ENCODE results near the gene LRRC71.

The LRRC71 gene

DNA sequence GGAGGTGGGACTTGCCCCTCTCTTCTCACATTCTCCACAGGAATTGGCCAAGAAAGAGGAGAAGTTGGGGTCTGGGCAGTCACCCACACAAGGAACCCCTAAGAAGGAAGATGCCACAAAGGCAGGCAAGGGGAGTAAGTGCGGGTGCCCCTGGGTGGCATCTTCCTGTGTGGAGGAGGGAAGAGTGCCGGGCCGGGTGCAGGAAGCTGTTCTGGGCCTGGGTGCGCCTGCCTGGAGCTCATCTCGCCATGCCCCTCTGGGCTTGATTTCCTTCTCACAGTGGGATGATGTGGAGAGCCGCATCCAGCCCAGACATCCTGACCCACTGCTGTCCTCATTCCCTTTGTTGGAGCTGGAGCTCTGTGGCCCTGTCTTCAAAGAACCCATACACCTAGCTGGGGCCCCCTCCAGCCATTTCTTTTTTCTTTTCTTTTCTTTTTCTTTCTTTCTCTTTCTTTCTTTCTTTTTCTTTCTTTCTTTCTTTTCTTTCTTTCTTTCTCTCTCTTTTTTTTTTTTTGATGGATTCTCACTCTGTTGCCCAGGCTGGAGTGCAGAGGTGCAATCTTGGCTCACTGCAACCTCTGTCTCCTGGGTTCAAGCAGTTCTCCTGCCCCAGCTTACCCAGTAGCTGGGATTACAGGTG lies 9.3 kb downstream of the LRRC71 start:
- no peak for DNase-seq

DNA sequence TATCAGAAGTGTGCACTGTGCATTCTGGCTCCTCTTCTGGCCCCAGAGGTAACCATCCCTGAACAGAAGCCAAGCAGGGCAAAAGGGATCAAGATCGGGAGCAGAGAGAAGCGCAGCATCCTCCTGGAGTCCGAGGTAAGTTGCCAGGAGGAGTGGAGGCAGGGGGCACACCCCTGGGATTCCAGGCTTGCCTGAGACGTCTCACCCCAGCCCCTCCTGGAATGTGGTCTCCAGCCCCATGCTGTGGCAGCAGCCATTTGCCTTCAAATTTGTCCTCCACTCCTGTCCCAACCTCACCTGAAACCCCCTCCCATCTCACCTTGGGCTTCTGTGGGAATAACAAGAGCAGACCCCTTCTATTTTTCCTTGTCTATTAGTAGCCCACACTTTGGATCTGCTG lies 10.1 kb downstream of the LRRC71 start:
- DNase-seq = no peak

DNA sequence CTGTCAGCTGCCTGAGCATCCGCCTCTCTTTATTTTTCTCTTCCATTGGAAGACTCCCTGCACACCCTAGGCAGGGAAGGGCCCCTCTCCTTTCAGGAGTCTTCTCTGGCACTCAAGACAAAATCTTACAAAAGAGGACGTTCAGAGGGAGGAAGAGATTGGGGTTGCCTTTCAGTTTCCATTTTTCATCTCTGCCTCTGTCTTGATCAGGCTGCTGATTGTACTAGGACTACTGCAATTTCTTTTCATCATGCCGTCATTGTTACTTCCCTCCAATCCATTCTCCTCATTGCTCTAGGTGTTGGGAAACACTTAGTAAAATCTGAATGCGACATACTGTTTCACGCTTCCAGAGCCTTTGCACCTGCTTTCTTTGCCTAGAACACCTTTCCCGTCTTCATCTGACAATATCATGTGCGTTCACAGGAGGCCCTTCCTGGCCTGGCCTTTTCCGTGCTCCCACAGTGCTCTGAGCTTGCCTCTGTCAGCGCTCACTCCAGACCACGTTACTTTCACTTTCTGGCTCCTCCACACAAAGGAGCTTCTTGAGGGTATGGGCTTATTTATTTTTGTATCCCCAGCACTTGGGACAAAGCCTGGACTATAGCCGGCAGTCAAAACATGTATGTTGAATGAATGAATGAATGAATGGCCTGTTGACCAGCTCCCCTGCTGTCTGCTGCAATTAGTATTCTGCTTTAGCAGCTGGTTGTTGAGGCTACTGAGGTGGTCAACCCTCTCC lies 10.9 kb downstream of the LRRC71 start:
- no peak for DNase-seq

DNA sequence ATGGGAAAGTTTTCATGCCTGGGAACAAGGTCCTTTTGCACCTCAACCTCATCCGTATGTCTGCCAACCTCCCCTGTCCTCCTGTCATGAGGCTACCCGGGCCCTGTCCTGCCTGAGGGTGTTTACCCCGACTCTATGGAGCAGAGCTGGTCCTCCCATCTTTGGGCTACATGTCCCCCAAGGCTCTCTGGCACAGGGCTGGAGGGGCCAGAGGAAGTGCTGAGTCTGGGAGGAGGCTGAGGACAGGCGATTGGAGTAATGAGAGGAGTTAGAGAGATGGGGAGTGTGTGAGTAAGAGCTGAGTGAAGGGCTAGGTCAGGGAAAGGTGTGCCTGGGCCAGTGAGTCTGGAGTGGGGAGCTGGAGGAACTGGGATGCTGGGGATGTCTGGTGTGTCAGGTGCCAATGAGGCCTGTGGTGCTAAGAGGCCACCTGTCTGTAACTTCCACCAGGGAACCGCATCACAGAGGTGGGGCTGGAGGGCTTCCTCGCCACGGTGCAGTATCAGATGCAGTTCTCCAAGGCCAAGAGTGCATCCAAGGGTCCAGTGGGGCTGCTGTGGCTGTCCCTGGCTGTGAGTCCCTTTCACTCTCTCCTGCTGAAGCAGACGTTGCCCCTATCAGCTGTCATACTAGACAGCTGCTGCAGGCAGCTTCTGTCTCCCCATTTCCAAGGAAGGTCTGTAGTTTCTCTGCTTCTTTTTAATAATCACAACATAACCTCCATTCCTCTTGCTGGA lies 11.7 kb downstream of the LRRC71 start:
- DNase-seq = no peak

DNA sequence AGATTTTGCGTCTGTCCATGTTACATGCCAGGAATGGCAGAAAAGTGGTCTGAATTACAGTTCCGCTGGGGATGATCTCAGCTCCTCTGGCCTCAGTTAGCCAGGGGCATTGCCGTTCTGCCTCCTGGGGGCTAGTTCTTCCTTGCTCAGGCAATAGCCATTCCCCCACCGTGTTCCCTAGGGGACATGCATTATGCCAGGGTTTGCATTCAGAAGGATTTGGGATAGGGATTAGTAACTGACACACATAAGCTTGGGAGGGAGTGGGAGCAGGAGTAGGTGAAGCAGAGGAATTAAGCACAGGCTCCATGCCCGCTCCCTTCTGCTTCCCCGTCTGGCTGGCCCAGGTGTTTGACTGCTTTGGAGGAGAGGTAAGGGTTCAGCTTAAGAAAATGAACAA lies 12.7 kb downstream of the LRRC71 start:
- DNase-seq = no peak

DNA sequence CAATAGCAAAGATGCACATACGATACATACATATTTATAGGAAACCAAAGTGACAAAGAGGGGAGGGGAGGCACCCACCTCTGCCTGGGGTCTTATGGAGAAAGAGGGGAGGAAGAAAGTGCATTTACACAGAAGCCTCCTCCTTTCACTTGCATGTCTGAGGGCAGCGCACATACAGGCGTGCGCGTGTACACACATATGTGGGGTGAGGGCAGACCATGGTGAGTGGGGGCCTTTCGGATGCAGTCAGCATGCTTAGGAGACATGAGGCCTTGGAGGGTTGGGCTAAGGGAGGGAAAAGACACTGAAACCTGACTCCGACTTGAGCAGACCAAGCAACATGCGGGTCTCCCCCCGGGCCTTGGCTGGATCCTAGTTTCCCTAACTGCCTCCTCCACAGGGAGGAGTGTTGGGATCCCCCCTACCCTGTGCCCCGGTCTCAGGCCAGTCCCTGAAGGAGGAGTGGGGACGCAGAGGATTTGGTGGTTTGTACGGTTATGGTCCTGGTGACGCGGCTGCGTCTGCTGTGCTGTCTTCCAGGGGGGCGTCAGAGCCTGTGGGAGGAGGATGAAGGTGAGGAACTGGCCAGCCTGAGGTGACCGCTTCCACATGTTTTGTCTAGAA lies 15.2 kb downstream of the LRRC71 start:
- DNase-seq = no peak

DNA sequence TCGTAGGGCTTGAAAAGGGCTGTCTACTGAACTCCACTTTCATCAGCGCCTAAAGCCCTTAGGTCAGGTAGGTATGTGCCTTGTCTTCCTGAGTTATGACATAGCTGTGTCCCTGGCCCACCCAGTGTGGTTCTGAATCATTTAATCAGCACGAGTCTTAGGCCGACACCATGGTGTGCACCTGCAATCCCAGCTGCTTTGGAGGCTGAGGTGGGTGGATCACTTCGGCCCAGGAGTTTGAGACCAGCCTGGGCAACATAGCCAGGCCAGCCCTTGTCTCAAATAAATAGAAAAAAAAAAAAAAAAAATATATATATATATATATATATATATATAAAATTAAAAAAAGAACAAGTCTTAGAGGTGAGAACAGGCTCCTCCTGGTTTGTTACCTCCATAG lies 15.8 kb downstream of the LRRC71 start:
- no peak for DNase-seq

DNA sequence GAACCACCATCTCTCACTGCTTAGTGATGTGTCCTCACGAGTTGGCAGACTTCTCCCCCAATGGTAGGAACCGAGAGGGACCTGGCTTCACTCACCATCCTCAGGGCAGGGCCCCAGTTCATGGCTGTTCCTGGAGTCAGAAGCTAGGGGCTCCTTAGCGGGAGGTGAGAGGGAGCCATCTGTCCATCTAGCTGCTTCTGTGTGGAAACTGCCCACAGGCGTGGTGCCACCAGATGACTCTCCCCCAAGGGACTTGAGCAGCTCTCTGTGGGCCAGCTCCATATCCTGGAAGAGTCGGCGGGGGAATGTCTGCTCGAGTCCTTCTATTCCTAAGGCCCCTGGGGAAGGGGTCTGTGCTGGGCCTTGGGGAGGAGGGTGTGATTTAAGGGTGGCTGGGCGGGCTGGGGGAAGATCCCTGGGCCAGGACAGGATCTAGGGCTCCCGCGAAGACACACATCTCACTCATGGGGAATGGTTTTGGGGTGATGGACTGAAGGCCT lies 16.3 kb downstream of the LRRC71 start:
- DNase-seq = no peak

DNA sequence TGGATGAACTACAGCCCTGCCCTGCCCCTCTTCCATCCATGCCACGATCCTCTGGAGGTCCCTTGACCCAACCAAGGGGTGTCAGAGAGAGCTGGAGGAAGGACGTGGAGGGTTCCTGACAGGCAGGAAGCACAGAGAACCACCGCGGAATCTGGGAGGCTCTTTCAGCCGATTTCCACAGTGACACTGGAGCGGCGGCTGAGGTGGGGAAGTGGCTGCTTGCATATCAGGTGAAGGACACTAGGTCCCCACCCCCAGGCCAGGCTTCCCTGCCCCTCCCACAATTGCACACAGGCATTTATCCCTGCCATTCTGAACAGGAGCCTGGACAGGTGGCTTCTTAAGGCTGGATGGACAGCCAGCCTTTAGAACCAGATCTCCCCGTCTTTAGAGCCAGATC lies 17.5 kb downstream of the LRRC71 start:
- no peak for DNase-seq

DNA sequence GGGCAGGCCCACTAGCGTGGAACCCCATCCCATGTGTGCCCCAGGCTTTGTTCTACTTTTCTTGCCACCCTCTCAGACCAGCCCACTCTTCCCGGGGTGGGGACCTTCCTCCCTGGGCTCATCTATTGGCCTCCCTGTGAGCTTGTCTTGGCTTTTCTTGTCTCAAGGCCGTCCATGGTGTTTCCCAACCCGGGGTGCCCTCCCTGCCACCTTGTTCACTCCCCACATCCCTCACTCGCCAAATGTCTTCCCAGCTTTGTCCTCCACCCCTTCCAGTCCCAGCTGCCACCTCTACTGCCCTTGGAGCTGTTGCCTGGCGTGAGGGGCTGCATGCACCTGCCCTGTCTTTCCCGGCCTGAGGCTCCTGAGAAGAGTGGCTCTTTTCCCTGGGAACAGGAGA lies 18.4 kb downstream of the LRRC71 start:
- no peak for DNase-seq

DNA sequence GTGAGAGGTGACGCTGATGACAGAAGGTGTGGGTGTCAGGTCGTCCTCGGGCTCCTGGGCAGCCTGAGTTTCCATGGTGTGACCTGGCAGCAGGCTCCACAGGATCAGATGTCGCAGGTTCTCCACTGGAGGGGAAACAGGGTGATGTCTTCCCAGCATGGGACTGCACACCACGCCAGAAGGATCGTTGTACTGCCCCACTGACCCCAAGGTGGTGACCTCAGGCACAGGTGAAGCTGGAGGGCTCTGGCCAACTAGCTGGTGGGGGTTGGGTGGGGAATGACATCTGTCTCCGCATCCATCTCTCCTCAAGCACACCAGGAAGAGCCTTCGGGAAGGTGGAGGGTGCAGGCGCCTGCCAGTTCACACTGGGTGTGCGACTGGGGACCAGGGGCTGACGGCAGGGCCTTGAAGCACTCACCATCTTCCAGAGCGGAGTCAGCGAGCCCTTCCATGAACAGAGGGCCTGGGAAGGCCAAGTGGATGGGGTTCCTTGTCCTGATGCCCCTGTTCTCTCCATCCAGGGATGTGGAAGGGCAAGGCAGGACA lies 19.4 kb downstream of the LRRC71 start:
- DNase-seq = no peak

DNA sequence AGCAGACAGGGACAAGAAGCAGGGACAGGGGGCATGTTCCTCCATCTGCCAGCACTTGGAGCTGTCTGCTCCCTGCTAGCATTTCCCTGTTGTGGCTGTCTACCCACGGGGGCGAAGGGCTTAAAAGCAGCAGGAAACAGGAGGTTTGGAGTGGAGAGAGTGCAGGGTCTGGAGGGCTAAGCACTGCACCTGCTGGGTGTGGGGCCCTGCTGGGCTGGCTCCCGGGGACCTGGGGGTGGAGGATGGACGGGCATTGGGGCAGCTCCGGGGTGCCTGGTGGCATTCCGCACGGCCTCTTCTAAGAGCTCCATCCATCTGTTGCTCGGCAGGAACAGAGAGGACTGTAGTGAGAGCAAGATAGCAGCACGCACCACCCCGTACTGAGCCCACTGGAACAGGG lies 21.2 kb downstream of the LRRC71 start:
- DNase-seq = no peak

DNA sequence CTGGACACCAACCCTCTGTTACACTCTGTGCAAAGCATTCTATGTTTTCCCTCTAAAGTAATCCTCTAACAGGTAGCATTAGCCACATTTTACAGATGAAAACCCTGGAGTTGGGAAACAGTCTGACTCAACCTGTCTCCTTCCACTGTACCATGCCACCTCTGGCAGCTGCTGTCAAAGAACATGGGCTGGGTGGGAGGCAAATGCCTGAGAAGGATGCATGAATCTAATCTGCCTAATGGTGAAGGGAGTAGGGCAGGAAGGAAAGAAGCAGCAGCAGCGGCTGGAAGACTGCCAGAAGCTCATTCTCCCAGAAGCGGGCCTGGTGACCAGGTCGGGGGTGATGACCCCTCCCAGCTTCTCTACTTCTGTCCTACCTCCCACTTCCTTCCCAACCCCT lies 21.7 kb downstream of the LRRC71 start:
- no peak for DNase-seq

DNA sequence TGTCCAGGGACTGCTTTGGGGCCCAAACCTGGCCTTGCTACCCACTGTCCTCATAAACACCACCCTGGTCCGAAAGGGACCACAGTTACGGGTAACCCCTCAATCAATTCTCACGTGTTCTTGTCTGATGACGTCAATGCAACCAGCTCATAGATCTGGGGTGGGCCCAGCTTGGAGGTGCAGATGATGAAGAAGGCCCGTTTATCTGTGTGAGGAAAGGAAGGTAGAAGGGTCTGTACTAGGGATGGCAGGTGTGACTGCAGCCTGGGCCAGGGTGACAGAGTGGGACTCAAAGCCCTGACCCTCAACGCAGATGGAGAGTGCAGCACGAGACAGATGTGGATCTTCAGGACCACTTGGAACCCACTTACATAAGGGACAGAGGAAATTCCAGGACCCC lies 22.1 kb downstream of the LRRC71 start:
- no peak for DNase-seq

DNA sequence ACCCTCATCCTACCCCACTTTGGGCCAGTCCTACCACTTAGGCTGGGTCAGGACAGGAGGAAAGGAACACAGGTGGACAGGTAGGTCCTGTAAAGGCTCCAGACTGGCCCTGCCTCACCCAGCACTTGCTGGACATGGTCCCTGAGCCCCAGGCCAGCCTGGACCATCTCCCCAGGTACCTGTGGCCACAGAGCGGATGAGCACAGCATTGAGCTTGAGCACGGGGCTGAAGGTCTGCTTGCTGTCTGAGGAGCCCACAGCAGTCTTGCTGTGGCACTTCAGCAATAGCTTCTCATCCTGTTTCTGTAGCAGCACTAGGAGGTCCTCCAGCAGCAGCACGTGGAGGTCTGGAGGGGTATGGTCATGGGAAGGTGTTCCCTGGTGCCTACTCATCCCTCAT lies 23.3 kb downstream of the LRRC71 start:
- DNase-seq = no peak

DNA sequence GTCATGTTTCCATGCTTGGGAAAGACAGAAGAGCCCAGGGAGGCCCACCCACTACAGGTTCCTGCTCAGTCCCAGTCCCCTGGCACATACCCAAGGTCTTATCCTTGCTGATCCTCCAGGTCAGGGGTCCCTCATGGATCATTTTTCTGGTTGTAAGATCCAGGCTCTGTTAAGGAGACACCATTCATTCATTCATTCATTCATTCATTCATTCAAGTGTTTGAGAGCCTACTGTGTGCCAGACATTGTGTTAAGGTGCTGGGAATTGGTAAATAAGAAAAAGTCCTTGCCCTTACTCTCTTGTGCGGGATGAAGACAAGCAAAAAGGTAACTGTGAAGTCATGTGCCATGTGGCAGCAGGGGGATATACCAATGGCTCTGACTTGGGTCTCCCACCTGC lies 23.8 kb downstream of the LRRC71 start:
- no peak for DNase-seq

DNA sequence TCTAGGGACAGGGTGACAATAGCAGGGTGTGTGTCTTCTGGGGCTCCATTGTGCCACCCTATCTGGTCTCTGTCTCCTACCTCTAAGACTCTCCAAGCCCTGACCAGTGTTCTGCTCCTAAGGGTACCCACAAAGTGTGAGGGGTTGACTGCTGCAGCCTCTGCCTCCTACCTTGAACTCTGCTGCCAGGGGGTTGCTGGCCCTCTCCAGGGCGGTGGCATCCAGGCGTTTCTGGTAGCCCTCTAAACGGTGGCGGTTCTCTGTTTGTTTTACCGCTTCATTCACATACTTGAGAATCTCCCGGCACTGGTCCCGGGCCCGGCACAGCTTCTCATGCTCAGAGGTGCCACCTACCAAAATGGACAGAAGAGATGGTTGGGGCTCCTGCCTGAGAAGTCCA lies 24.4 kb downstream of the LRRC71 start:
- no peak for DNase-seq

DNA sequence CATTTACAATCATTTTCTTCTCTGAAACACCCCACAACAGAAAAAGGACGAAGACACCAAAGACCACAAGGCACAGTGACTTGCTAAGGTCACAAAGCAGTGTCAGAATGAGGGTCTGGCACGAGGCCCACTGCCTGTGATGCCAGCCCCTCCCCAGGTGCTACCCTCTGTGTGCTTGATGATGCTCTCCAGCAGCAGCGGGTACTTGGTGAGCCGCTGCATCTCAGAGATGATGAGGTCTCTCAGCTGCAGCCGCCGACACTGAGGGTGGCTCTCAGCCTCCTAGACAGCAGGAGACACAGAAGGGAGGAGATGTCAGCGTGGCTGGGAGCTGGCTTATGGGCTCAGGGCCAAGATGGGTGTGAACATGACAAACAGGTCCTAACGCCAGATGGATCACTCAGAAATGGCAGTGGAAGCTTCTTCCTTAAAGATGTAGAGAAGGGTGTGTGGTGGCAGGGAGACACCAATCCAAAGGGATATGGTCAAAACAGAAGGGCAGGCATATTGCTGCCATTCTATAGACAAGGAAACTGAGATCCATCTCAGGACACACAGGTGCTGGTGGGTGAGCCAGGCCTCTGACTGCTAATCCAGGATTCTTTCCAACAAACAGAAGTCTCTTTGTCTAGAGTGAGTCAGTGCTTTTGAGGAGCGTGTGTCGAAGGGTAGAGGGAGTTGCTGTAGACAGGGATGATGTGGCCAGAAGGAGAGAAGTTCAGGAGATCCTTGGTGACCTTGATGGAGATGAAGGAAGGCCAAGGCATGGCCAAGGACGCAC lies 25.6 kb downstream of the LRRC71 start:
- no peak for DNase-seq

DNA sequence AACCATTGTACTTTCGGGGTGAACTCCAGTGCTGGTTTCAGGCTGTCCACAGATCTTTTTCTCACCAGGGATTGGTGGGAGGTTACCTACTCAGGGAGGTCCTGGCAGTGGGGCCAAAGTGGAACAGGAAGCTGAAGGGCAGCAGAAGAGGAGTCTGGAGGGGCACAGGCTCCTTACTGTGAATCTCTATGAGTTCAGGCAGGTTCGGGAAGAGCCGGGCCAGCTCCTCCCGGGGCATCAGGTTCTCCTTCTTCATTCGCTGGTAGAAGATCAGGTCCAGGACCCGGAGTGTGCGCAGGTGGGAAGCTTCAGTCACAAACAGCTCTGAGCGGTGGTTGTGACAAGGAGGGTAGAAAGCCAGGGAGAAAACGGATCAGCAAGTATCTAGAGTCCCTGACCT lies 26.7 kb downstream of the LRRC71 start:
- DNase-seq = no peak

DNA sequence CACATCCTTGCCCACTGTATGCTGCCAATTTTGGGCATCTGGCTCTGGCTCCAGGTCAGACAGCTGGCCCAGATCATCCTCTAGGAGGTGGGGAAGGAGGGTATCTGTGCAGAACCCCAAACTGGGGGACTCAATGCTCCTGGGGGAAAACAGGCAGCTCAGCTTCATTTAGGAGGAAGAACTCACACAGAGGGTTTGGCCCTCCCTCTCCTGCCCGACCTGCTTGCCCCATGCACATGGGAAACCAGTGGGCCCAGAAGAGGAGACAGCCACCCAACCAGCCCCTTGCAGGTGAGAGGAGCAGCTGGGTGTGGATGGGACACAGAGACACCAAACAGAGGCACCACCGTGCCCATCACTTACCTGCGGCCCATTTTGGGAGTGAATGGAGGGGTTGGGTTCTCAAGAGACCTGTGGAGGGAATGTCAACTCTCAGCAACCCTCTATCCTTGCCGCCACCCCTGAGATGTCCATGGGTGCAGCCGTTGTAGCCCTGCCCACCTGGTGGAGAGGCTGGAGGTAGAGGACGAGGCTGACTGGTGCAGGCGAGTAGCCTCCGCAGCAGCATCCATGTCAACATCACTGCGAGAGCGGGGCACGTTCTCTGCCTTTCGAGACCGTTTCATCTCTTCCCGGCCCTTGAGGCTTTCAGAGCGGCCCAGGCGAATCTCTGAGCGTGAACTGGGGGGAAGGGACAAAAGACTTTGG lies 27.5 kb downstream of the LRRC71 start:
- no peak for DNase-seq

DNA sequence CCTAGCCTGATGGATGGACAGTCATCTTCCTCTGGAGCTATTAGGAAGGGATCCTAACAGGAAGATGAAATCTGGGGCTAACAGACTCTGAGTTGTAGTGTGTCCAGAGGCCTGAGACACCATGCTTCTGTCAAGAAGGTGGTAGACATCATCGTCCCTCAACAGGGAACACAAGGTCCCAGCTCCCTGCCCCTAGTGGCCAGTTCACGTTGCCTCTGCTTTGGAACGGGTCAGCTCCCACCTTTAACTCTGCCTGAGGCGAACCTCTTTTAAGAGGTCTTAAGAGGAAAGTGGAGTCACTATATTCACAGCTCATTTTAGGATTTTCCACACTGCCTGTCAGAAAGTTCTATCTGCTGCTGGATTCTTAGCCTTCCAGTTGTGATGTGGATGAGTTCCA lies 28.3 kb downstream of the LRRC71 start:
- DNase-seq = no peak

DNA sequence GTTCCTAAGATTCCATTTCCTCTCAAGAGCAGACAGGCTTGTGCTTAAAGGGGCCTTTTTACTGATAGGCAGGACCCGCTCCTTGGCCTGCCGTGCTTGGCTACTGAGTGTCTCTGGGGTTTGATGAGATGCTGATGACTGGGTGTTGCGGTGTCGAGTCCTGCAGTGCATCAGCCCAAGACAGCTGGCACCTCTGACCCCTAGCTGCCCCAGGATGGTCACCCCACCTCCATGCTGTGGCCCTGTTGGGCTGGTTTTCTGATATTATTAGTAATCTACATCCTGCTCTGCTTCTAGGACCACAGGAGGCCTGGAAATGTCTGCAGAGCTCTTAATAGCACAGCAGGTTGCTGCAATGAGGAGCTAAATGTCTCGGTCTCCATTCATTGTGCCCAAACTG lies 28.7 kb downstream of the LRRC71 start:
- DNase-seq = no peak
